DLD1 (cell line): ENCODE data around the gene ABHD2.
"Not testable (repeated sequence)": the region's sequence is repeated elsewhere in the genome, so short reads cannot be mapped to it uniquely, and the experiment has no call there.

Source experiments
- in situ Hi-C: cut with HindIII; loops from 2 replicates; pipeline ENCODE4 v1.10.0; 2017; ENCODE audit warnings: low sequenced_read_pairs

ABHD2 gene

DNA sequence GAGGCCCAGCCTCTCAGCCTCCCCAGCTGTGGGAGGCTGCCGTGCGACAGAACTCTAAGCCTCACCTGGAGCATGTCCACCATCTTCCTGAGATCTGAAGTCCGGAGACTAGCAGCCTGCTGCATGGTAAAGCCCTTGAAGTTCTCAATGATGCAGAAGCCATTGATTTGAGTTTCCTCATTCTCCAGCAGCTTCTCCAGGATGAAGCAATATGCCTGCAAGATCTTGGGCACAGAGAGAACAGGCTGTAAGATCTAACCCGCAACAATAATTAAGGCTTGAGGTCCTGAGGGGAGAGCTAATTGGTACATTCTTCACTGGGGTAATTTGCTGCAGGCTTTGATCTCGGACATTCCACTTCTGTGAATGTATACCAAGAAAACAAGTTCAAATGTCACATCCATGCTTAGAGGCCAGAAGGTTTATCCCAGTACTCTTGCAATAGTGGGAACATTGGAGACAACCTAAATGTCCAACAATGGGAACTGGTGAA lies 123.5 kb downstream of the ABHD2 start:
- in situ Hi-C loops = loop anchor here (10.0 kb wide), 1 partner anchor 57 kb away; no protein-coding TSS in a partner anchor

DNA sequence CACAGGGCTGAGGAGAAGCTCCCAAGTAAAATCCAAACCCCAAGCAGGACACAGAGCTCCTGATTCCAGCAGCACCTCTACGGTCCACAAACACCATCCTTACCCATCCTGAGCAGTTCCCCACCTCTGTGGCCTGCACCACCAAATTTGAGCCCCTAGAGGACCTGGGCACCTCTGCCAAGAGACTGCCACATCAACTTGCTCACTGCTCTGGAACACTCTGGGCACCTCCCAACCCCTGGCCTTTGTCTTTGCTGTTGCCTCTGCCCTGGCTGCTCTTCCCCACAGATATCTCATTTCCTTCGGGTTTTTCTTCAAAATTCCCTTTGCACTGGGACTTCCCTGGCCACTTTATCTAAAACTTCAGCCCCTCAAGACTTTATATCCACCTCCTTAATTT lies 127.4 kb downstream of the ABHD2 start:
- in situ Hi-C loops = loop anchor here (10.0 kb wide), 1 partner anchor 61 kb away; no protein-coding TSS in a partner anchor

DNA sequence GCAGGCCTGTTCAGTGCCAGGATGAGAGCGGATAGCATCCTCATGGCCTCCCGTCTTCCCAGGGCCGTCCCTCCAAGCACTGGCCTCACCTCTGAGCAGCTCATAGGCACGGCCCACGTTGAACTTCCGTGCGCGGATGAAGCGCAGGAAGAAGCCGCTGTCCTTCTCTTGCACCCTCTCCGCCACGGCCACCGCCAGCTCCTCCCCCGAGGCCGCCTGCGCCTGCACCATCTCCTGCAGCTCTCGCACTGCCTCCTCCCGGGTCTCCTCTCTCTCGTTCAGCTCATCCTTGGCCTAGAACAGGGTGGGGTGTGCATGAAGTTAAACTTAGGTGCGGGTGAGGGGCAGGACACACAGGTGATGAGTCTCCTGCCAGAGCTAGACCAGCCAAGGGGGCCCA lies 128.8 kb downstream of the ABHD2 start:
- in situ Hi-C loops = loop anchor here (10.0 kb wide), 1 partner anchor 62 kb away; no protein-coding TSS in a partner anchor

DNA sequence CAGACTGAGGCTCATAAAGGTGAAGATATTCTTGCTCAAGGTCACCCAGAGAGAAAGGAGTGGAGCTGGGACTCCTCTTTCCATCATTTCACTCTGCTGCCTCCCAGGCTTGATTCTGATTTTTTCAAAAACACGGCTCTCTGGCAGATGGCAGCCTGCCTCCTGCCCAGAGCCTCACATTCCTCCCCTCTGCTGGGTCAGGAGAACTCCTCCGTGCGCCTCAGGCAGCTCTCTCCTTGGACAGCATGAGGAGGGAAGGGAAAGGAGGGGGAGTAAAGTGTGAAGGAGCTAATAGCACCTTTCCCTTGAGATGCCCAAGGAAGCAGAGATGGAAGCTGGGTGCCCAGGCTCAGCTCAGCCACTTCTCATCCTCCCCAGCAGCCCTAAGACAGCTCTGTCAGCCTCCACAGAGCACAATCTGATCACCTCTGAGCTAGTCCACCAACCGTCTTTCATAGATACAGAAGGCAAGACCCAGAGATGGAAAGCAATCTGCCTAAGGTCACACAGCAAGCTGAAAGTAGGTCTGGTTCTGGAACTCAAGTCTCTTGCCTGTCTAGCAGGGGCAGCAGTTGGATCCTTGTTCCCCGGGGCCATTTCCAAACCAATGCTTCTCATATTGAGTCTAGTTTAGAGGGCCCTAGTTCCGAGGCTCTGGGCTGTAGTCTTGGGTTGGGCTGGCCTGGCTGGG lies 129.6 kb downstream of the ABHD2 start:
- in situ Hi-C loops = loop anchor here (10.0 kb wide), 1 partner anchor 63 kb away; no protein-coding TSS in a partner anchor

DNA sequence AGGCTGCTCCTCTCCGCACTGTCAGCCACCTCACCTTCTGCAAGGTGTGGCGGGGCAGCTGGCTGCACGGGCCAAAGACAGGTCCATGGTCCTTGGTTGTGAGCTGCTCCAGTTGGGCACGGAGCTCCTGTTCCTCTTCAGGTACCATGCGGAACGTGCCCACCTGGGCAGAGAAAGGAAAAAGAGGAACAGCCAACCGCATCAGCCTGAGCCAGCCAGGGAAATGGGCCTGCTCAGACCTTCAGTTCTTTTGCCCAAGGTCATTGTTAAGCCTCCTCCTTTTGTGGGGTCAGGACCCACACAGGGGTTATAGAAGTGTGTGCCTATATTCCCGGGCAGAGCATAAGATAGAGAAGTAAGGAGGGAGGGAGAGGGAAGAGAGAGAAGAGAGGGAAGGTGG lies 130.3 kb downstream of the ABHD2 start:
- in situ Hi-C loops = loop anchor here (10.0 kb wide), 1 partner anchor 64 kb away; no protein-coding TSS in a partner anchor

DNA sequence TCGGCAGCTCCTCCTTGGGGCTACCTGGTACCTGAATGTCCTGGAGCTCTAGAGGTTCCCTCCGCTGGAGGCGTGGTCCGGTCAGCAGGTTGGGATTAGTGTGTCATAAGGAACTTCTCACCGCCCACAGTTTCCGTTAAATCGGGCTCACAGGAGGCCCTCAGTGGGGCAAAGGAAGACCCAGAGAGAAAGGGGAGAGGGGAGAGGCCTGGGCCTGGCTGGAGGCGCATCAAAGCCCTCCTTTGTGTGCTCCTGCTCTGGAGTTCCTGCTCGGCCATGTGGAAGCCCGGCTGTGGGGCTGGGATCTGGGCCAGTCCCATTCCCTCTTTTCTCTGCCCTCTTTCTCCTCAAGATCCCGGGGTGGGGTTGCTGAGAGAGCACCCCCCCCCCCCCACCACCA lies 133.3 kb downstream of the ABHD2 start, which contains the start of gene RLBP1:
RLBP1 (minus strand) TSS at position 37 of the 400 bp plus-strand sequence. CDS start 2,604 bp downstream, outside the sequence.
- in situ Hi-C loops = no loop called here

DNA sequence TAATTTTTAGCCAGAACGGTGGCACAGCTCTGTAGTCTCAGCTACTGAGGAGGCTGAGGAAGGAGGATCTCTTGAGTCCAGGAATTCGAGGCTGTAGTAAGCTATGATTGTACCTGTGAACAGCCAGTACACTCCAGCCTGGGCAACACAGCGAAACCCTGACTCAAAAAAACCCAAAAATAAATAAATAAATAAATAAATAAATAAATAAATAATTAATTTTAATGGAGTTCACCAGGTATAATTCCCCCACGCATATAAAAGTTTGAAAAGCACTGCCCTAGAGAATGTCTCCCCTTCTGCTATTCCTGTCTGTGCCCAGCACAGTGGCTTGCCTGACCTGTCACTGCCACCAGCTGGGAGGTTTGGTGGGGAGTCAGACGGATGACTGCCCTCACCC lies 137.3 kb downstream of the ABHD2 start:
- in situ Hi-C loops = no loop called here

DNA sequence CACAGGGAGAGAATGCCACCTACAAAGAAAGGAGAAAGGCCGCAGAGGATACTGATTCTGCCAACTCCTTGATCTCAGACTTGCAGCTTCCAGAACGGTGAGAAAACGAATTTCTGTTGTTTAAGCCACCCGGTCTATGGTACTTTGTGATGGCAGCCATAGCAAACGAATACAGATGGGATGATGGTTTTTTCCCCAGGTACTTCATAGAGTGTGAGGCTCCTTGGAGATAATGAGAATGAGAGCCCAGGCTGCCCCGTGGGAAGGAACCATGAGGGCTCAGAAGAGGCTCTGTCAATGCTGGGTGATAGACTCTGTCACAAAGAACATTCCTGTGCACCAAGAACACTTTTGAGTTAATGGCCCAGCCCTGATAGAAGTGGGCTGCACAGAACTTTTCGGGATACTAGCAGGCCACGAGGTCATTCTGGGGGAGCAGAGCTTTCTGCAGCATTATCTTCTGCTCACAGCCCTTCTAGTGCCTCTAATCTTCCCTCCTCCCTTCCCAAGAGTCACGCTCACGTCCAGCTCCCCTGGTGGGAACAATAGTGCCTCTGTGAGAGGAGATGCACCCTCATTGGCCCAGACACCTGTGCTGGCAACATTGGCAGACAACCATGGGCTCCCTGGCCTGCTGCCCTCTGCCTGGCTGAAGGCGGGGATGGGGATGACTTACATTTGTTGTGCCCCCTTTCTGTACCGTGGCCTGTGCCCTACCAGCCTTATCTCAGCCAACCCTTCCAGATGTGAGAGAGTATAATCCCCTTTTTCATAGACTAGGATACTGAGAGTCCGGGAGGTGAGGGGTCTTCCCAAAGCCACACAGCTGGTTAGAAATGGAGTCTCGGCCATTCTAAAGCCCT lies 138.3 kb downstream of the ABHD2 start:
- in situ Hi-C loops = no loop called here

DNA sequence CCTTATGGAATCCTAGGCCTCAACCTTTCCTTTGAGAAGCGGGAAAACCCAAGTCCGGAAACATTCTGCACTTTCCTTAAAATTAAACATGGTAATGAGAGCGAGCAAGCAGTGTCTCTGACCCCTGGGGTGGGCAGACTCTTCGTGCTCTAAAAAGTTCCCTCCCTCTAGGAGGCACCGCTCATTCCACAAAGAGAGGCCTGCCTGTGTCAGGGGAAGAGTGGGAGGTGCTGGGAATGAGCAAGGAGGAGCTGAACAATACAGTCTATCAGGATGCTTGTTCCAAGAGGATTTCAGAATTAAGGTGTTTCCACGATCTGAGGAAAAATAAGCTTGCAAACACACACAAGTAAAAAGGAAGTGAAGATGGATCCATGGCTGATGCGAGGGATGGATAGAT lies 139.2 kb downstream of the ABHD2 start:
- in situ Hi-C loops = no loop called here

DNA sequence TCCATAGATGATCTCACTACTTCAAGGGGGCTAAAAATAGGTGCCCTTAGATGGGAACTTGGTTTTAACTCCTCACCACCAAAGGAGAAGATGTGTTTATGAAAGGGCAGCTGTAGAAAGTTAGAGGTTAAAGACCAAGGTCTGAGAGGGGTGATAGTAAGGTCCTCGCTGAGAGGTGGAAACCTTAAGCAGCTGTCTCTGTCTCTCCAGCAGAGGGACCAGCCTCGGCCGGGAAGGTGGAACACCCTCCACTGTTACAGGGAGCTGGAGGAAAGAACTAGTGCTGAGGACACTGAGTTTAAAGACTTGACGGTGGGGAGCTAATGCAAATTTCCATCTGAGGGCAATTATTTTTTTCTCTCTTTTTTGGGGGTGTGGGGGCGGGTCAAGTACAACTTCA lies 142.0 kb downstream of the ABHD2 start:
- in situ Hi-C loops = no loop called here

DNA sequence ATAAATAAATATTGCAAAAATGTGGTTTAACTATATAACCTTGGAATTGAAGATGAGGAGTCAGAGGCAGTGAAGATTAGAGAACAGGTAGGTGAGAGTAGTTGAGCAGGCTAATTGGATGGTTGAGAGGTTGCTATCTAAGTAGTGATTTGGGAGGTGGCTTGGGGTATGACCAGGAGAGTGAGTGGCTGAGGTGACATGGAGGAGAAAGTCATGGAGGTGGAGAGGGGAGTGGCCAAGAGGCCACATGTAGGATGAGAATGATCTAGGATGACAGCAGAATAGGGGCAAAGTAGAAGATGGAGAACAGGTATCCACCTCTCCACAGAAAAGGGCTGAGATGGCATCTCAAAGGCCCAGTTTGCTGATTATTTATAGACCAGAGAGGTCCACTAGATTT lies 143.6 kb downstream of the ABHD2 start:
- in situ Hi-C loops = no loop called here

DNA sequence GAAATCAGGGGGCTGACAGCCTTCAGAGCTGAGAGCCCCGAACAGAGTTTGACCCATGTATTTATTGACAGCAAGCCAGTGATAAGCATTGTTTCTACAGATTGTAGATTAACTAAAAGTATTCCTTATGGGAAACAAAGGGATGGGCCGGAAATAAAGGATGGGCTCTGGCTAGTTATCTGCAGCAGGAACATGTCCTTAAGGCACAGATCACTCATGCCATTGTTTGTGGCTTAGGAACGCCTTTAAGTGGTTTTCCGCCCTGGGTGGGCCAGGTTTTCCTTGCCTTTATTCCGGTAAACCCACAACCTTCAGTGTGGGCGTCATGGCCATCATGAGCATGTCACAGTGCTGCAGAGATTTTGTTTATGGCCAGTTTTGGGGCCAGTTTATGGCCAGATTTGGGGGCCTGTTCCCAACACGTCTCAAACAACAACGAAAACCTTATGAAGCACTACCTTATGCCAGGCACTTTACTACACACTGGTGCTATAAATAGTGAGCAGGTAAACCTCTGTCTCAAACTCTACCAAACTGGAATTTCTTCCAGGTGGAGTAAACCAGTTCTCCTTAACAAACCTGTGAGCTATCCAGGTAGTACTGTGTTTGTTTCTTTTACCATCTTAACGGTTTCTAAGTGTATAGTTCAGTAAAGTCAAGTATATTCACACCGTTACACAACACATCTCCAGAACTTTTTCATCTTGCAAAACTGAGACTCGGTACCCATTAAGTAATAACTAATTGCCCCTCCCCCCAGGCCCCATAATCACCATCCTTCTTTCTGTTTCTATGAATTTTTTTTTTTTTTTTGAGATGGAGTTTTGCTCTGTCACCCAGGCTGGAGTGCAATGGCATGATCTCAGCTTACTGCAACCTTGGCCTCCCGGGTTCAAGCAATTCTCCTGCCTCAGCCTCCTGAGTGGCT lies 151.9 kb downstream of the ABHD2 start:
- in situ Hi-C loops = not testable (repeated sequence)

DNA sequence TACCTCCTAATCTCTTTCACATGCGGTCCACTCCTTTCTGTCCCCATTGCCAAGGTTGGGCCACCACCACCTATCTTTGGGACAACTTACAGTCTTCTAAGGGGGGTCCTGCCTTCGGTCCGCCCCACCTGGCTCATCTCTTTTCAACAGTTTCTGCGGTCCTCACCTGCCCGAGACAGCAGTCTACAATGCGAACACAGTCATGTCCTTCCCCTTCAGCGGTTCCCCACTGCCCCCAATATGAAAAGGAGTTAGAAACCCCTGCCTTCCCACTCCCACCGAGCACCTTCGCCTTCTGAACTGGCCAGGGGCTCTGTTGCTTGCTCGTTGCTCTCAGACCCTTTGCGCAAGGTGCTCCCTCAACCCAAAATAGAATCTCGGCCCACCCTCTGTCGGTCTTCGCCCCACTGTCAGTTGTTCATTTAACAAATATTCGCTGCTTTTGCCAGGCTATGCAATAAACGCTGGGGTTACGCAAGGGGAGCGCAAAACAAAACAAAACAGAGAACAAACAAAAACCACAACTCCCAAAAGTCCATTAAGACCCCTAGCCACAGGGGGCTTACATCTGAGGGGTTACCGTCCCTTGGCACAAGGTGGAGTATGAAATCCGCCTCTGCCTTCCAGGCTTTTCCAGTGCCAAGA lies 154.9 kb downstream of the ABHD2 start:
- in situ Hi-C loops = no loop called here

DNA sequence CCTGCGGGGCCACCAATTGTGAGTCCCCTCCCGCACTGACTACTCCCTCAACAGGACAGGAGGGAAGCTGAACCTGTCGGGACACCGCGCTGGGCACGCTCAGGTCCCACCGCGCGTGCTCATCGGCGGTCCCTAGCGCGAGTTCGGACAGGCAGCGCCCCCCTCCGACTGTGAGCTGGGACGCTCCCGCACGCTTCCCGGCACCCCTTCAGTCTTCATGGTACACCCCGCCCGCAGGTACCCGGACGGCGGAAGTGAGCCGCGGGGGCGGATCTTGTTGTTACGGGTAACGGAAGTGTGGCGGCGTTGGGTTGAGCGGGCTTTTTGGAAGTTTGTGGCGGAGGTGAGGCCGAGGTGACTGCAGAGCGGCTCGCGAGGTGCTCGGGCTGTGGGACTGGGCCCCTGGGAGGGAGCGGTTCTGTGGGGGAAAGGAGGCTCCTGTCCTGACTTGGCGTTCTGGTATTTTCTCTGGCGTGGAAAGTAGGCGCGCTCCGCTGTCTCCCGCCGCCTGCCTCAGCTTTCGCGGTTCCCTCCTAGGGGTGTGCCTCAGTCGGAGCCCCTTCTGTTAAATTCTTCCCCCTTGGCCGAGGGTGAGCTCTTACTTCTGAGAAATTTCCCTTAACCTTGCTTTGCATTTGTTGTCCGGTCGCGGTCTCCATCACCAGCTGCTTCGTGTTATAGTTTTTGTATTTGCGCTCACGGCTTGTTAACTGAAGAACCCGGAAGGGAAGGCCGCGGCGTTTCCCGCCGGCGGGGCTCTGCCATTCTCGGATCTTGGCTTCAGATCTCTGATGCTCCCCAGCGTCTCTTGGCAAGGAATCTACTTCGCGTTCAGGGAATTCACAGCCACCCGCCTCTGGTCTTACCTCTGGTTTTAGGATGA lies 155.7 kb downstream of the ABHD2 start, which contains the start of gene FANCI:
FANCI (plus strand) TSS at position 289 of the 883 bp plus-strand sequence. CDS start 3,669 bp downstream, outside the sequence.
- in situ Hi-C loops = no loop called here

DNA sequence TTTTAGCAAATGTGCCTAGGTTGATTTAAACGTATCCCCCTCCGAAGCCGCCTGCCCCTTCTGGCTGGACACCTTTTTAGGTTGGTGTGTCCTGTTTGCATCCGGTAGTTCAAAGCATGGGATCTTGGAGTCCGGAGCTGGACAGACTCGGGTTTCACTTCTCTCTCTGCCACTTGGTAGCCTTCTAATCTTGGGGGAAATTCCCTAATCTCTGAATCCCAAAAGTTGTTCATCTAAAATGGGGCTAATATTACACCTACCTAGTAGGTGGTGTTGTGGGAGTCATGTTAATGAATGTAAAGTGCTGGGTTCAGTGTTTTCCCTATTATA lies 156.3 kb downstream of the ABHD2 start:
- in situ Hi-C loops = no loop called here

DNA sequence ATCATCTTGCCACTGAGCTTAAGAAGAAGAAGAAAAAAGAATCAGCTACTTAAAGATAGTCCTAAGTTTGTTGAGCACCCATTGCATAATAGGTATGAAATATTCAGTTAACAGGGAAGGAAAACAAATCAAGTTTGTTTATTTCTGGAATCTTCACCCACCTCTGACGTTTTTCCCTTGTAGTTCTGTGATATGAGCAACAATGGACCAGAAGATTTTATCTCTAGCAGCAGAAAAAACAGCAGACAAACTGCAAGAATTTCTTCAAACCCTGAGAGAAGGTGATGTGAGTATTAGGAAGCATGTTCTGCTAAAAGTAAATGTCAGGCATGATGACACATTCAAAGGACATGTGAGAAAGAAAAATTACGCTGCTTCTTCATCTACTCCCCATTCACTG lies 159.2 kb downstream of the ABHD2 start:
- in situ Hi-C loops = no loop called here

DNA sequence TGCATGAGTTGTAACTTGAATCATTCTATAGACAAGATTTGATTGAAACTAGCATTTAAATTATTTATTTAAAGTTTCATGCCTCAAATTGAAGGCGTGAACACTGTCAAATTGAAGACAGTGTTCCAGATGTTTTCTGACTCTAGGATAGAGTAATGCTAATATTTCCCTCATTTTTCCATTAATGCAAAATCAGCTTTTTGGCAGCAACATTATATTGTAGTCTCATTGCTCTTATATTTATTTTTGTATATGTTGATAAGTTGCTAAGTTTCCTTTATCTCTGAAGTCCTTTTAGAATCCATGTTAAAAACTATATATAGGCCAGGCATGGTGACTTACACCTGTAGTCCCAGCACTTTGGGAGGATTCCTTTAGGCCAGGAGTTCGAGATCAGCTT lies 160.3 kb downstream of the ABHD2 start:
- in situ Hi-C loops = no loop called here

DNA sequence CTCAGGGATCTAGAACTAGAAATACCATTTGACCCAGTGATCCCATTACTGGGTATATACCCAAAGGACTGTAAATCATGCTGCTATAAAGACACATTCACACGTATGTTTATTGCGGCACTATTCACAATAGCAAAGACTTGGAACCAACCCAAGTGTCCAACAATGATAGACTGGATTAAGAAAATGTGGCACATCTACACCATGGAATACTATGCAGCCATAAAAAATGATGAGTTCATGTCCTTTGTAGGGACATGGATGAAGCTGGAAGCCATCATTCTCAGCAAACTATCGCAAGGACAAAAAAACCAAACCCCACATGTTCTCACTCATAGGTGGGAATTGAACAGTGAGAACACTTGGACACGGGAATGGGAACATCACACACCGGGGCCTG lies 161.9 kb downstream of the ABHD2 start:
- in situ Hi-C loops = not testable (repeated sequence)
